HuH-7 (cell line): ENCODE measurements around the gene SLIRP.
"Not testable (repeated sequence)": the region's sequence is repeated elsewhere in the genome, so short reads cannot be mapped to it uniquely, and the experiment has no call there.

Experiments
- DNase-seq: peaks from one replicate; pipeline ENCODE4 v3.0.0; 2011; ENCODE audit warnings: low spot score

SLIRP gene

DNA sequence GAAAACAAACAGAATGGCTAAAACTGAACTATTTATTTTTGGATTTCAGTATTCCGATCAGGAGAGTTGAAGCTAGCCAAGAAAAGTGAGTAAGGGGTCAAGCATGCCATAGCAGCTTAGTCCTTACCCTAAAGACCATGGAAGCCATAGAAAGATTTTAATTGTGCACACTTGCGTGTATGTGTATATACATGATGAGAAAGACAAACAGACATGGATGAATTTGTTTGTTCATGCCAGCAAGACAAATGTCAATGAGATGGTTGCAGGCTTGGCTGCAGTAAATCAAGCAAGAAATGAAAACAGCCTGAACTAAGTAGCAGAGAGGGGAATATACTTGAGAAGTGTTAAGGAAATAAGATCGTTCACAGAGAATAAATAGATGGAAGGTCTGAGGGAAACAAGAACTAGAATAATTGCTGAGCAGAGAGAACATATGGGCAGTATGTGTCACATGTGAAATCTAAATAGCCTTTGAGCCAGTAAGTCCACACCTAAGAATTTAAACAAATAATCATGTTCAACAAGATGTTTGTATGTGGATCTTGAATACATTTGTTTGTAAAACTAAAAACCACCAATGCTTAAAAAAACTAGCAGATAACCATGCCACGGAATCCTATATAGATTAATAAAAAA, 38.3 kb downstream of the SLIRP start:
- DNase-seq = no peak

- DNase-seq = not testable (repeated sequence)
These were observed 39.5 kb downstream of the SLIRP start for GRCh38 chr14:77747425-77747824.

DNA sequence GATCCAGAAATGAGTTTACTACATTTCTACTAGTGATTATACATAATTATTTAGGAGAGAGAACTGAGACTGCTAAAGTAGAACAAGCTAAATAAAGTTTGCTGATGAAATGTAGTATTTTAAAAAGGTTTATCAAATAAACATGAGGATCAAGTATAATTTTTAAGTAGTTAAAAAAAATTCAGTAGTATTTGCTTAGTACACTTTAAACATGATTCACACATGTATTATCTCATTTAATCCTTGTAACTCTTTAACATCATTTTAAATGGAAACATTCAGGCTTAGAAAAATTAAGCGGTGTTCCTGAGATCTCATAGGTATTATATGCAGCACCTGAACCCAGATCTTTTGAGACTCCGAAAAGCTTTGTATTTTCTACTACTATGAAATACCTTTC, 44.4 kb downstream of the SLIRP start:
- no peak for DNase-seq

GRCh38 chr14:77752799-77753516, 45.1 kb downstream of the SLIRP start:
- DNase-seq = no peak

DNA sequence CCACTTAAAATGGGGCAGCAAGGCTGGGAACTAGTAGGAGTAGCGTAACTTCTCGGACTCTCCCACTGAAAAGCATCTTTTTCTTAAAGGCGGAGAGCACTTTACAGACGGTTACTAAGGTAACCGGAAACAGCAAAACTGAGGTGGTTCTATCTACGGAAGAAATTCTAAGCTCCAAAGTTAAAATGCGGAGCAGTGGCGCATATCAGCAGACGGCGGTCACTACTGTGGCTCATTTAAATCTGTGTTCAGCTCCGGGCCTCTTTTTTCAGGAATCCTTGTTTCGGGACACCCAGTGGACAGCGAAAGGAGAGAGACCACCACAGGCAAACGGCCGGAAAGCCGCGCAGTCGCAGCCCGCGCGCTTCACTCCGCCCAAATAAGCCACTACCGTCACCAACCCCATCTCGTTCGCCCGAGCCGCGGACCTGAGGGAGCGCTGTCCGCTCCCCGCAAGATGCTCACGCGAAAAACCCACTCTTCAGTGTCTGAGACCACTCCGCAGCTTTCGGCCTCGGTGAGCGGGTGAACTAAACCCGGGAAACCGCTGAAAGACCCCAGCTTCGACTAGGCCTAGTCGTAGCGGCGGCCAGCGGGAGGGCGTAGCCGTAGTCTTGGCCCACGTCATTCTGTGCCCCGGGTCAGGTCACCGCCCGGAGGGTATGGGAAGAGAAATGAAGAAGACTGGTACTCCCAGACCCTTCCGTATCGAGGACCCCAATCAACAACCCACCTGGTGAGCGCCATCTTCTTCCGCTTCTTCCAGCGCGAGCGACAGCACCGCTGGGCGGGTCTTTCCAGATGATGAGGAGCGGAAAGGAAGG, 52.7 kb downstream of the SLIRP start, which contains the start of gene SNW1:
SNW1 (minus strand) TSS at position 776 of the 824 bp plus-strand sequence; CDS start at position 747, 29 bp downstream.
- DNase-seq = peak; percentile 83

DNA sequence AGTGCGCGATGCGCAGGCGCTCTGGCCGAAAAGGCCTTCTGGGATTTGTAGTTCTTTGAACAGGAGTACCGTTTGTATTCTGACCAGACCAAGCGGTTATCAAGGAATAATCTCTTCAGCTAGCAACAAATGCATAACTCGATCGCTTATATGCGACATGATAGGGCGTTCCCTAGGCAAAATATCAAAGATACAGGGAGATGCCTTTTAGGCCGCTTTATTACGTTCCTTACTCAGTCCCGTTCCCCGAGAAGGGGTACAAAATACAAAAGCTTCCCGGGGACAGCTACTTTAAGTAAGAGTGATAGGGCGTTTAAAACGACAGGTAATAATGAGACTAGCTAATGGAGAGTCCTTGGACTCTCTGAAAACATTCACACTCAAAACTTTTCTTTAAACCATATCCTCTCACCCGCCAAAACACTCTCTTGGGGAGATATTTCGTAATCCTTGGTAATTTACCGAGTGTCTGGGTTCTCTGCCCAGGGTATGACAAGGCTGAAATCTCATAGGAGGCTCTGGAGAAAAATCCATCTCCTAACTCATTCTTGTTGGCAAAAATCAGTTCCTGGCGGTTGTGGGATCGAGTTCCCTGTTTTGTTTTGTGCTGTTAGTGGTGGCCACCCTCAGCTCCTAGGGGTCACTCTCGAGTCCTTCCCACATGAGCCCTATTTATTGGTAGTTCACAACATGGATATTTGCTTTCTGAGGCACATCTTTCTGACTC, 53.5 kb downstream of the SLIRP start:
- peak; percentile 63 for DNase-seq

- DNase-seq = no peak
These were observed 55.4 kb downstream of the SLIRP start for GRCh38 chr14:77763316-77763715.

GRCh38 chr14:77763978-77764377, 56.1 kb downstream of the SLIRP start:
- DNase-seq = no peak
